OCI-LY1 (cell line): ENCODE data around the gene C1orf159.

Experiments
- CTCF ChIP-seq: fragments of 200-600 bp; sonication (generic), shearing (Covaris generic); IDR thresholded peaks from 2 replicates; pipeline ENCODE4 v1.5.1; 2017; ENCODE audit warnings: mild to moderate bottlenecking, antibody characterized with exemption, low read length, moderate library complexity, mixed read lengths
- EZH2 ChIP-seq: fragments of 200-600 bp; sonication (generic), shearing (Covaris generic); IDR thresholded peaks from 2 replicates; pipeline ENCODE4 v1.8.0; 2017; ENCODE audit warnings: borderline replicate concordance, mixed run types, mild to moderate bottlenecking, antibody characterized with exemption, low read length, moderate library complexity, mixed read lengths

- no peak for TF ChIP-seq CTCF
- TF ChIP-seq EZH2 = no peak
These were observed 73.1 kb downstream of the C1orf159 start for GRCh38 chr1:1042835-1043234.
